Measurements from ENCODE around the gene GYPC. TPM values are rescaled to one million over a fixed set of nuclear protein-coding genes. Genes with fewer than 3 reads are reported as not detected.

GYPC gene
- polyA plus RNA-seq, 1 donor (not counting 4 experiments of a cell fraction or from before 2014, with no cell fraction given): not detected

- Histone ChIP-seq H3K36me3 (ENCODE audit: control insufficient read depth in 2 of 2, extremely low read depth in 1 of 2, insufficient read depth in 2 of 2, low read length in 2 of 2) (no peaks in the 10 kb centered on the region), H3K4me1 (ENCODE audit: control insufficient read depth, extremely low read depth, insufficient read depth, low read length) (no peaks in the 10 kb centered on the region)
Measured at GRCh38 chr2:126723281-126723815, 67.4 kb downstream of the GYPC start.

DNA sequence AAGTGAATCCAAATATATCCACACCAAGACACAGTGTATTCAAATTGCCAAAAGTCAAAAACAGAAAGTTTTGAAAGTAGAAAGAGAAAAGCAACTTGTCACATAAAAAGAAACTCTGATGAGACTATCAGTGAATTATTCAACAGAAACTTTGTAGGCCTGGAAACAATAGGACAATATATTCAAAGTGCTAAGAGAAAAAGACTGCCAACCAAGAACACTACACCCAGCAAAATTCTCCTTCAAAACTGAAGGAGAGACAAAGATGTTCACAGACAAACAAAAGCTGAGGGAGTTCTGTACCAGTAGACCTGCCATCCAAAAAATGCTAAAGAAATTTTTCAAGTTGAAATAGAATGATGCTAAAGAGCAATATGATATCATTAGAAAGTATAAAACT, 69.6 kb downstream of the GYPC start:
- DNase-seq (ENCODE audit: low read depth, low spot score) (no peak), FAIRE-seq (no peak)
- Histone ChIP-seq H4K20me1 (ENCODE audit: control insufficient read depth, extremely low read depth, insufficient read depth, low read length) (no peaks in the 10 kb centered on the region), H2AFZ (ENCODE audit: control insufficient read depth, low read length) (no peak overlapping the region), H3K9me3 (ENCODE audit: control insufficient read depth, low read depth, low read length) (peaks cover 5% of the 10 kb centered on the region), H3K27me3 (ENCODE audit: control insufficient read depth, extremely low read depth, insufficient read depth, low read length) (no peaks in the 10 kb centered on the region), H3K9me1 (ENCODE audit: control insufficient read depth, extremely low read depth, insufficient read depth, low read length) (no peaks in the 10 kb centered on the region), H3K9ac (ENCODE audit: control insufficient read depth, extremely low read depth, insufficient read depth, low read length) (no peak overlapping the region), H3K4me3 (ENCODE audit: control insufficient read depth in 2 of 3, extremely low read depth in 1 of 3, insufficient read depth in 2 of 3, low read depth in 1 of 3, low read length in 3 of 3) (no peak overlapping the region), H3K79me2 (ENCODE audit: control insufficient read depth, insufficient read depth, low read length) (no peaks in the 10 kb centered on the region), H3K4me2 (ENCODE audit: control insufficient read depth, extremely low read depth, insufficient read depth, low read depth, low read length) (no peak overlapping the region), H3K27ac (ENCODE audit: control insufficient read depth, insufficient read depth, low read length) (no peak overlapping the region), H3K4me1 (ENCODE audit: control insufficient read depth, extremely low read depth, insufficient read depth, low read length) (no peaks in the 10 kb centered on the region), H3K36me3 (ENCODE audit: control insufficient read depth in 2 of 2, extremely low read depth in 1 of 2, insufficient read depth in 2 of 2, low read length in 2 of 2) (no peaks in the 10 kb centered on the region)
- no peak for TF ChIP-seq EZH2 (IDR thresholded peaks at IDR 0.05; ENCODE audit: low read length)
- TF ChIP-seq CTCF (optimal IDR thresholded peaks at IDR 0.05 in 1 of 3, IDR thresholded peaks at IDR 0.05 in 1 of 3, conservative IDR thresholded peaks at IDR 0.05 in 1 of 3; ENCODE audit: extremely low read depth in 1 of 3, insufficient read depth in 2 of 3, low read length in 3 of 3): no peak
- dilution Hi-C loops (cut with MboI; ENCODE audit: extremely low pct_ligation_motif_present, low sequenced_read_pairs): no loop called here

More at GRCh38 chr2:126723281-126723815, 67.4 kb downstream of the GYPC start:
- Histone ChIP-seq H3K4me2 (ENCODE audit: control insufficient read depth, extremely low read depth, insufficient read depth, low read depth, low read length) (no peak overlapping the region), H3K27ac (ENCODE audit: control insufficient read depth, insufficient read depth, low read length) (no peak overlapping the region), H3K79me2 (ENCODE audit: control insufficient read depth, insufficient read depth, low read length) (no peaks in the 10 kb centered on the region), H3K9ac (ENCODE audit: control insufficient read depth, extremely low read depth, insufficient read depth, low read length) (no peak overlapping the region), H3K4me3 (ENCODE audit: control insufficient read depth in 2 of 3, extremely low read depth in 1 of 3, insufficient read depth in 2 of 3, low read depth in 1 of 3, low read length in 3 of 3) (no peak overlapping the region), H4K20me1 (ENCODE audit: control insufficient read depth, extremely low read depth, insufficient read depth, low read length) (no peaks in the 10 kb centered on the region), H2AFZ (ENCODE audit: control insufficient read depth, low read length) (no peak overlapping the region), H3K9me1 (ENCODE audit: control insufficient read depth, extremely low read depth, insufficient read depth, low read length) (no peaks in the 10 kb centered on the region), H3K27me3 (ENCODE audit: control insufficient read depth, extremely low read depth, insufficient read depth, low read length) (no peaks in the 10 kb centered on the region), H3K9me3 (ENCODE audit: control insufficient read depth, low read depth, low read length) (no peaks in the 10 kb centered on the region)
- TF ChIP-seq EZH2 (IDR thresholded peaks at IDR 0.05; ENCODE audit: low read length): no peak
- no peak for TF ChIP-seq CTCF (optimal IDR thresholded peaks at IDR 0.05 in 1 of 3, IDR thresholded peaks at IDR 0.05 in 1 of 3, conservative IDR thresholded peaks at IDR 0.05 in 1 of 3; ENCODE audit: extremely low read depth in 1 of 3, insufficient read depth in 2 of 3, low read length in 3 of 3)
- dilution Hi-C loops (cut with MboI; ENCODE audit: extremely low pct_ligation_motif_present, low sequenced_read_pairs): no loop called here
- FAIRE-seq (no peak), DNase-seq (ENCODE audit: low read depth, low spot score) (no peak)

Data from keratinocyte (primary cell).